DOHH2 (cell line): ENCODE results near the gene SNX2.

Experiments
- H3F3A ChIP-seq: fragments of 200-600 bp; sonication (generic), shearing (Covaris generic); 2 replicates; pipeline ENCODE4 v1.6.0; 2016; ENCODE audit warnings: antibody characterized with exemption, mild to moderate bottlenecking; ENCODE audit not compliant: control insufficient read depth, insufficient read depth
- H3K27ac ChIP-seq: fragments of 200-600 bp; sonication (generic); 2 replicates; pipeline ENCODE4 v1.5.1; 2014; ENCODE audit warnings: low read depth, mild to moderate bottlenecking, low read length, moderate library complexity
- H3K27me3 ChIP-seq: fragments of 200-600 bp; sonication (generic); 2 replicates; pipeline ENCODE4 v1.6.1; 2014; ENCODE audit warnings: mild to moderate bottlenecking, low read length, mixed read lengths; ENCODE audit not compliant: control insufficient read depth
- H3K36me3 ChIP-seq: fragments of 200-600 bp; sonication (generic); 2 replicates; pipeline ENCODE4 v1.6.1; 2014; ENCODE audit warnings: mild to moderate bottlenecking, low read length, moderate library complexity, mixed read lengths; ENCODE audit not compliant: control insufficient read depth
- H3K4me1 ChIP-seq: fragments of 200-600 bp; sonication (generic); 2 replicates; pipeline ENCODE4 v1.6.1; 2014; ENCODE audit warnings: mild to moderate bottlenecking, low read length, mixed read lengths; ENCODE audit not compliant: control insufficient read depth
- H3K4me2 ChIP-seq: fragments of 200-600 bp; sonication (generic); 2 replicates; pipeline ENCODE4 v1.6.0; 2014; ENCODE audit warnings: mild to moderate bottlenecking, low read length, moderate library complexity
- H3K4me3 ChIP-seq: fragments of 200-600 bp; sonication (generic); 2 replicates; pipeline ENCODE4 v1.5.1; 2014; ENCODE audit warnings: mild to moderate bottlenecking, low read length, mixed read lengths
- H3K79me2 ChIP-seq: fragments of 200-600 bp; sonication (generic); 2 replicates; pipeline ENCODE4 v1.6.1; 2014; ENCODE audit warnings: mild to moderate bottlenecking, low read length, mixed read lengths; ENCODE audit not compliant: control insufficient read depth
- H3K9me2 ChIP-seq: fragments of 200-600 bp; sonication (generic); replicated peaks from 2 replicates; pipeline ENCODE4 v1.6.1; 2014; ENCODE audit warnings: mild to moderate bottlenecking, low read length, mixed read lengths; ENCODE audit not compliant: control insufficient read depth
- H3K9me3 ChIP-seq: fragments of 200-600 bp; sonication (generic); 2 replicates; pipeline ENCODE4 v1.6.1; 2014; ENCODE audit warnings: antibody characterized with exemption, low read length, mixed read lengths; ENCODE audit not compliant: control insufficient read depth, insufficient read depth
- H4K20me1 ChIP-seq: fragments of 200-600 bp; sonication (generic); 2 replicates; pipeline ENCODE4 v1.6.0; 2014; ENCODE audit warnings: low read depth, mild to moderate bottlenecking, antibody characterized with exemption, low read length, moderate library complexity; ENCODE audit not compliant: control insufficient read depth, insufficient read depth
- EZH2phosphoT487 ChIP-seq: fragments of 200-600 bp; sonication (generic); IDR thresholded peaks from 2 replicates; pipeline ENCODE4 v1.6.1; 2017; ENCODE audit warnings: borderline replicate concordance, mild to moderate bottlenecking, antibody characterized with exemption, low read length, moderate library complexity, mixed read lengths
- TF ChIP-seq, protein P1 (sequence below): fragments of 200-600 bp; sonication (generic); IDR thresholded peaks from one replicate; pipeline ENCODE4 v1.5.1; 2014; ENCODE audit warnings: antibody characterized with exemption, mild to moderate bottlenecking, low read depth, low read length; ENCODE audit not compliant: poor library complexity, severe bottlenecking

Gene SNX2

DNA sequence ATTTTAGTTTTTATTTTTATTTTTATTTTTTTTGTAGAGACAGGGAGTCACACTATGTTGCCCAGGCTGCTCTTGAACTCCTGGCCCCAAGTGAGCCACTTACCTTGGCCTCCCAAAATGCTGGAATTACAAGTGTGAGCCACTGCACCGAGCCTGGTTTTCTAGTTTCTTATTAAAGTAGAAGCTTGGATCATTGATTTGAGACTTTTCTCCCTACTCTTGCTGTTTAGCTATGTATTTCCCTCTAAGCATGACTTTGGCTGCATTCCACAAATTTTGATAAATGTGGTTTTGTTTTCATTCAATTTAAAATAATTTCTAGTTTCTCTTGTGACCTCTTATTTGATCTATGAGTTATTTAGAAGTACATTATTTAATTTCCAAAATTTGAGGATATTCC lies 10.4 kb downstream of the SNX2 start:
- H3F3A ChIP-seq: no peaks in the 10 kb centered on the region
- H4K20me1 ChIP-seq: no peaks in the 10 kb centered on the region
- H3K4me1 ChIP-seq: peaks cover 8% of the 10 kb centered on the region; the same call in 1 of the 2 replicates

DNA sequence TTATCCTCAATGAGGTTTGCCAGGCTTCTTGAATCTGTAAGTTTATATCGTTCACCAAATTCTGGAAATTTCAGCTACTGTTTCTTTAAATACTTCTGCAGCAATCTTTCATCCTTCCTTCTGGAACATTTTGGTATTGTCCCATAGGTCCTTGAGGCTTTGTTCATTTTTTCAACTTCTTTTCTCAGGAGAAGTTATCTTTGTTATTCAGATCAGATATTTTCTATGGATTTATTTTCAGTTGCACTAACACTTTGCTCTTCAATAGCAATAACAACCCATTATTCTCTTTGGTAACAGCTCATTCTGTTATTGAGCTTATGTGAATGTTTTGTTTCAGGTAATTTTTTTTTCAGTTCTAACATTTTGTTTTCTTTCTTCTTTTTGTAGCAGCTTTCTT lies 13.5 kb downstream of the SNX2 start:
- Histone ChIP-seq H3K36me3 (no peaks in the 10 kb centered on the region; the same call in 1 of the 2 replicates), H4K20me1 (no peaks in the 10 kb centered on the region), H3K4me1 (peaks cover 4% of the 10 kb centered on the region; the same call in 1 of the 2 replicates), H3K9me3 (no peaks in the 10 kb centered on the region), H3K79me2 (peaks cover 64% of the 10 kb centered on the region), H3F3A (no peaks in the 10 kb centered on the region), H3K27ac (no peak overlapping the region), H3K9me2 (no peaks in the 10 kb centered on the region), H3K4me2 (no peak overlapping the region), H3K27me3 (no peaks in the 10 kb centered on the region), H3K4me3 (no peak overlapping the region)
- TF ChIP-seq, protein P1, sequence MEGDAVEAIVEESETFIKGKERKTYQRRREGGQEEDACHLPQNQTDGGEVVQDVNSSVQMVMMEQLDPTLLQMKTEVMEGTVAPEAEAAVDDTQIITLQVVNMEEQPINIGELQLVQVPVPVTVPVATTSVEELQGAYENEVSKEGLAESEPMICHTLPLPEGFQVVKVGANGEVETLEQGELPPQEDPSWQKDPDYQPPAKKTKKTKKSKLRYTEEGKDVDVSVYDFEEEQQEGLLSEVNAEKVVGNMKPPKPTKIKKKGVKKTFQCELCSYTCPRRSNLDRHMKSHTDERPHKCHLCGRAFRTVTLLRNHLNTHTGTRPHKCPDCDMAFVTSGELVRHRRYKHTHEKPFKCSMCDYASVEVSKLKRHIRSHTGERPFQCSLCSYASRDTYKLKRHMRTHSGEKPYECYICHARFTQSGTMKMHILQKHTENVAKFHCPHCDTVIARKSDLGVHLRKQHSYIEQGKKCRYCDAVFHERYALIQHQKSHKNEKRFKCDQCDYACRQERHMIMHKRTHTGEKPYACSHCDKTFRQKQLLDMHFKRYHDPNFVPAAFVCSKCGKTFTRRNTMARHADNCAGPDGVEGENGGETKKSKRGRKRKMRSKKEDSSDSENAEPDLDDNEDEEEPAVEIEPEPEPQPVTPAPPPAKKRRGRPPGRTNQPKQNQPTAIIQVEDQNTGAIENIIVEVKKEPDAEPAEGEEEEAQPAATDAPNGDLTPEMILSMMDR: no peak
- TF ChIP-seq EZH2phosphoT487: no peak

More for the DNA sequence above, 10.4 kb downstream of the SNX2 start:
- no peak overlapping the region for H3K4me3 ChIP-seq
- H3K27ac ChIP-seq: no peak overlapping the region
- H3K4me2 ChIP-seq: no peak overlapping the region
- no peaks in the 10 kb centered on the region for H3K9me2 ChIP-seq
- peaks cover 88% of the 10 kb centered on the region for H3K79me2 ChIP-seq
- TF ChIP-seq, protein P1: no peak
- TF ChIP-seq EZH2phosphoT487: no peak
- H3K27me3 ChIP-seq: no peaks in the 10 kb centered on the region
- H3K9me3 ChIP-seq: no peaks in the 10 kb centered on the region
- no peaks in the 10 kb centered on the region for H3K36me3 ChIP-seq

DNA sequence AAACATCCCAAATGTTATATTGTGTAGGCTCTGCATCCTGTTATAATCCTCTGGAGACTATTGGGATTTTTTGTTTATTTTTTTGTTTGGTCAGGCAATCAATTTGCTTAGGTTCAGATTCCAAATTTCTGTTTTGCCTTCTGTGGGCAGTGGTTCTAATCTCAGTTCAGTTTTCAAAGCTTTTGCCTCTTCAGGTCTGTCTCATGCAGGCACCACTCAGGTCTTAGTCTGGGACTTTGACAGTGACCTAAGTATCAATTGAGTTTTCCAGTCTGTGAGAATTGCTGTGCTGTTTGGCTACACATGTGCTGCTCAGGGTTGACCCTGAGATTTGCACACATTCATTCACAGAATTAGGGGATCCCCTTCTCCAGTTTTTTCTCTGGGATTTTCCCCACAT lies 14.1 kb downstream of the SNX2 start:
- TF ChIP-seq, protein P1: no peak
- no peak for TF ChIP-seq EZH2phosphoT487
- H4K20me1 ChIP-seq: no peaks in the 10 kb centered on the region

More for the DNA sequence above, 14.1 kb downstream of the SNX2 start:
- Histone ChIP-seq H3K79me2 (peaks cover 59% of the 10 kb centered on the region), H3K4me1 (peaks cover 4% of the 10 kb centered on the region; the same call in 1 of the 2 replicates), H3K4me3 (no peak overlapping the region), H3K9me2 (no peaks in the 10 kb centered on the region), H3F3A (no peaks in the 10 kb centered on the region), H3K4me2 (no peak overlapping the region), H3K27me3 (no peaks in the 10 kb centered on the region), H3K9me3 (no peaks in the 10 kb centered on the region), H3K27ac (no peak overlapping the region), H3K36me3 (no peaks in the 10 kb centered on the region; the same call in 1 of the 2 replicates)
